ENCODE measurements around the gene SLC17A7.

DNA sequence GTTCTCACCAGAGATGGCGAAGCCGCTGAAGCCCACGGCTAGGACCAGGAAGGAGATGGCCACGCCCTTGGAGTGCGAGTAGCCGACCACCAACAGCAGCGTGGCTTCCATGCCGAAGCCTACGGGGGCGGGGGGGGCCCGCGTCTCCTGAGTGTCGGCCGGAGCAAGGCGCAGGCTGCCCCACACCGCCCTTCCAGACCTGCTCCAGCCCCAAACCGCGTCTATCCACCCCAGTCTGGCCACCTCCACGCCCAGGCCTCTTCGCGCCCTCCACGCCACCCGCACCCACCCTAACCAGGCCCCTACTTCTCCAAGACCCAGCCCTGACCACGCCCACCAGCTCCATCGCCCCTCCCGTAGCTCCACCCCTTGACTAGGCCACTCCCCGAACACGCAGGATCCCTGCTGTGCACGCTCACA is 10.0 kb downstream of the SLC17A7 start:
- TF ChIP-seq SUZ12 (IDR thresholded peaks at IDR 0.05; ENCODE audit: extremely low read depth, insufficient read depth, insufficient read length) (no peak), YY1 (IDR thresholded peaks at IDR 0.05; ENCODE audit: insufficient read depth, insufficient read length) (no peak), ZNF274 (IDR thresholded peaks at IDR 0.05; ENCODE audit: low read depth, low read length) (no peak)

All from NT2/D1 (cell line).